NCI-H2081 treated with DMSO at 0.1 percent for 48 hours (cell line): ENCODE results near the gene ZNF585A.
A peak's percentile ranks its signal among the peaks of the same experiment; 100 is the strongest.
"Not testable (repeated sequence)": the region's sequence is repeated elsewhere in the genome, so short reads cannot be mapped to it uniquely, and the experiment has no call there.

ENCODE experiments used
- DNase-seq: peaks from one replicate; lab custom pipeline; 2025; lab: John Stamatoyannopoulos, UW

ZNF585A gene

DNA sequence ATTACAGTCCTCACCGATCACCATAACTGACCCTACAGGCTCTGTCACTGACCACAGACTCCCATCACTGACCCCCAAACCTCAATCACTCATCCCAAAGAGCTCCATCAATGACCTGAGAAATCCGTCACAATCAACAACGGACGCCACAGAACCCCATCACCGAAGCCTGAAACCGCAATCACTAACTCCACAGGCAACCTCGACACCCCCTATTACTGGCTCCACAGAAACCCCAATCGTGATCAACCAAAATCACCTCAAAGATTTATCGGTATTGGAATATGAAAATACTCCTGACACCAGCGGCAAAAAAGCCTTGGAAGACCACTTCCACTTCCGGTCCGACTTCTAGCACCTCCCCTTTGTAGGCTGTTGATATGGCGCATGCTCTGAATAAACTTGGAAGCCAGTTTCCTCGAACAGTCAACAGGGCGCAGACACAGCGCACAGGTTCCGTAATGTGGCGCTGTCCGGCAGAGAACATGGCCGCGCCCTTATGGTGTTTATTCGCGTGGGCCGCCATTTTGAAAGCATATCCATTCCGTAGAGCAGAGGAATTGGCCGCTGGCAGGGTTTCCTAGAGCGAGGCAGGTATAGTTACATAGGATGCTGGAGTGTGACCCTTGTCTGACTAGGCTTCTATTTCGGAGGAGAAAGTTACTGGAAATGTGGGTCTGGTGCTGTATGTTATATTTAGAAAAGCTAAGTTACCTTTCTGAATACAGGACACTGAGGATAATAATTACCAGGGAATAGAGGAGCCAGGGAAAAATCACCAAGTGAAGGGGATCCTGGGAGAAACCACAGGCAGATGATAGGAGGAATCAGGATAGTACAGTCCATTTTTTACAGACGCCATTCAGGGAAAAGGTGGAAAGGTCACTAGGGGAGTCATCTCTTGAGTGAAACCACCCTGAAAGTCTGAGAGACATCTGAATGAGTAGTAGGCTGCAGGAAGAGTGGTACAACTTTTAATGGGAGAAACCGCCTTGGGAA, at the start of gene ZNF585A:
ZNF585A (minus strand) TSS at position 328 of the 999 bp plus-strand sequence. CDS start 2,785 bp downstream, outside the sequence.
- DNase-seq = peak; percentile 79

- DNase-seq = no peak
Measured at GRCh38 chr19:37221136-37221535, 48.6 kb upstream of the ZNF585A start.

GRCh38 chr19:37220383-37220782, 47.9 kb upstream of the ZNF585A start:
- DNase-seq = no peak

GRCh38 chr19:37218592-37218935, 46.1 kb upstream of the ZNF585A start:
- DNase-seq = no peak

- peak; percentile 51 for DNase-seq
Measured at GRCh38 chr19:37217775-37218591, 45.5 kb upstream of the ZNF585A start, which contains the start of gene ZNF383. Gene ZNF383 (plus strand): TSS chr19:37218214. CDS start chr19:37230454, 12,240 bp downstream.

GRCh38 chr19:37217480-37217774, 44.9 kb upstream of the ZNF585A start:
- no peak for DNase-seq

- no peak for DNase-seq
Measured at GRCh38 chr19:37197768-37198167, 25.3 kb upstream of the ZNF585A start.

DNA sequence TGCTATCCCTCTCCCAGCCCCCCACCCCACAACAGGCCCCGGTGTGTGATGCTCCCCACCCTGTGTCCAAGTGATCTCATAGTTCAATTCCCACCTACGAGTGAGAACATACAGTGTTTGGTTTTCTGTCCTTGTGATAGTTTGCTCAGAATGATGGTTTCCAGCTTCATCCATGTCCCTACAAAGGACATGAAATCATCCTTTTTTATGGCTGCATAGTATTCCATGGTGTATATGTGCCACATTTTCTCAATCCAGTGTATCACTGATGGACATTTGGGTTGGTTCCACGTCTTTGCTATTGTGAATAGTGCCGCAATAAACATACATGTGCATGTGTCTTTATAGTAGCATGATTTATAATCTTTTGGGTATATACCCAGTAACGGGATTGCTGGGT, 24.6 kb upstream of the ZNF585A start:
- DNase-seq = not testable (repeated sequence)

GRCh38 chr19:37195248-37195647, 22.8 kb upstream of the ZNF585A start:
- not testable (repeated sequence) for DNase-seq

DNA sequence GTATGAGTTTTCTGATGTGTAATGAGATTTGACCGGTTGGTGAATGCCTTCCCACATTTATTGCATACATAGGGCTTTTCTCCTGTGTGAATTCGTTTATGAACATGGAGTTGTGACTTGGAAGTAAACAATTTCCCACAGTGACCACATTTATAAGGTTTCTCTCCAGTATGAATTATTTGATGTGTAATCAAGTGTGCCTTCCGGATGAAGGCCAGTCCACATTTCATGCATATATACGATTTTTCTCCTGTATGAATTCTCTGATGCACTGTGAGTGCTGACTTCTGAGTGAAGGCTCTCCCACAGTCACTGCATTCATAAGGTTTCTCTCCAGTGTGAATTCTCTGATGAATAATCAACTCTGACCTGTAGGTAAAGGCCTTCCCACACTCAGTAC, 13.6 kb upstream of the ZNF585A start:
- DNase-seq = not testable (repeated sequence)

DNA sequence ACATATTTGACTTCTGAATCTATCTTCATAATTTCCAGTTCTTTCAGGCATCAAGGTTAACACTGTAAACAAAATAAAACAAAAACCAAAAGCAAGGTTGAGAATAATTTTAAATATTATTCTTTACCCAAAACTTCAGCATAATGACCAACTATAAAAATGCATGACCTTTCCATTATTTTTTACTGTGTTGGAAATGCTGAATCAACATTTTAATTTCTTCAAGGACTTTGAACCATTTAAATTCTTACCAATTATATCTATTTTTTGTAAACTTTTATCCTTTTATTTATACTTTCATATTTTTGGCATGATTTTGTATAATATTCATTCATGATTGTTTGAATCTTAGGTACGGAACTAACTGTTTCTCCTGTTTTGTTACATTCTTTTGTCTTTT, 6.9 kb downstream of the ZNF585A start:
- DNase-seq = no peak

GRCh38 chr19:37160153-37160552, 12.3 kb downstream of the ZNF585A start:
- DNase-seq = no peak

GRCh38 chr19:37148214-37148613, 24.3 kb downstream of the ZNF585A start:
- no peak for DNase-seq

DNA sequence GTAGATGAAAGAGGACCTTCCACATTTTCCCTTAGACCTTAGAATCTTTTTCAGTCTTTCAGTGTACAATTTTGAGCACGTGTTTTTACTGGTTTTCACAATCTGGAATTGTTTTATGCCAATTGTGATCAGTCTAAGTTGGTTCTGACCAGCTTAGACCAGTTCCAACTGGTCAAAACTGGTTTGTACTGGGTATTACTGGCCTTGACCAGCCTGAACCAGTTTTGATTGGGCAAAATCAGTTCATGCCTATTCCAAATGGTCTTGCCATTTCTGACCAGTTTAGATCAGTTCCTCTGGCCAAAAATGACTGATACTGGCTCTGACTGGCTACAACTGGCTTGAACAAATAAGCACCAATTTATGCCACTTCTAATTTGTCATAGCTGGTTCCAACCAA, 36.4 kb downstream of the ZNF585A start:
- no peak for DNase-seq

- DNase-seq = no peak
Measured at GRCh38 chr19:37128821-37129177, 43.7 kb downstream of the ZNF585A start.

DNA sequence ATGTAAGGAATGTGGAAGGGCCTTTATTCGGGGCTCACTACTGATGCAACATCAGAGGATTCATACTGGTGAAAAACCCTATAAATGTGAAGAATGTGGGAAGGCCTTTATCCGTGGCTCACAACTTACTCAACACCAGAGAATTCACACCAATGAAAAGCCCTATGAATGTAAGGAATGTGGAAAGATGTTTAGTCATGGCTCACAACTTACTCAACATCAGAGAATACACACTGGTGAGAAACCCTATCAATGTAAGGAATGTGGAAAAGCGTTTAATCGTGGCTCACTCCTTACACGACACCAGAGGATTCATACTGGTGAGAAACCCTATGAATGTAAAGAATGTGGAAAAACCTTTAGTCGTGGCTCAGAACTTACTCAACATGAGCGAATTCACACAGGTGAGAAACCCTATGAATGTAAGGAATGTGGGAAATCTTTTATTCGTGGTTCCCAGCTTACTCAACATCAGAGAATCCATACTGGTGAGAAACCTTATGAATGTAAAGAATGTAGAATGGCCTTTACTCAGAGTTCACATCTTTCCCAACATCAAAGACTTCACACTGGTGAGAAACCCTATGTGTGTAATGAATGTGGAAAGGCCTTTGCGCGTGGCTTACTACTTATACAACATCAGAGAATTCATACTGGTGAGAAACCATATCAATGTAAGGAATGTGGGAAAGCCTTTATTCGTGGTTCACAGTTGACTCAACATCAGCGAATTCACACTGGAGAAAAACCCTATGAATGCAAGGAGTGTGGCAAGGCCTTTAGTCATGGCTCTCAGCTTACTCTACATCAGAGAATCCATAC, 44.3 kb downstream of the ZNF585A start:
- DNase-seq = no peak

GRCh38 chr19:37122093-37122492, 50.4 kb downstream of the ZNF585A start:
- DNase-seq = not testable (repeated sequence)

DNA sequence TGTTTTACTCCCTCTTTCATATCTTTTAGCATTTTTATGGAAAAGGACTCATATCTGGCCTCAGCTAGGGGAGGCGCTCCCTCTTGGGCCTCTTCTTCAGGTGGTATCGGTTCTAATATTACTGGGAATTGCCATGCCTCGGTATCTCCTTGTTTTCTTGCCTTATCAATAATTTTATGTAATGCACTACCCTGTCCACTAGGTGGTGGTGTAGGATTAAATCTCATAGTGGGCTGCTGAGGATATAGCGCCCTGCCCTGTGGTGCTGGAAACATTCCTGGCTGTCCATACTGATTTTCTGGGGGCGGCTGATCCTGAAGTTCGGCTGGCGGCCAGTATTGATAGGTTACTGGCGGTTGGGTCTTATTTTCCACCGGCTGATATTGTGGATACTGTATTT, 58.5 kb downstream of the ZNF585A start:
- no peak for DNase-seq

- DNase-seq = not testable (repeated sequence)
Measured at GRCh38 chr19:37111753-37112152, 60.7 kb downstream of the ZNF585A start.

DNA sequence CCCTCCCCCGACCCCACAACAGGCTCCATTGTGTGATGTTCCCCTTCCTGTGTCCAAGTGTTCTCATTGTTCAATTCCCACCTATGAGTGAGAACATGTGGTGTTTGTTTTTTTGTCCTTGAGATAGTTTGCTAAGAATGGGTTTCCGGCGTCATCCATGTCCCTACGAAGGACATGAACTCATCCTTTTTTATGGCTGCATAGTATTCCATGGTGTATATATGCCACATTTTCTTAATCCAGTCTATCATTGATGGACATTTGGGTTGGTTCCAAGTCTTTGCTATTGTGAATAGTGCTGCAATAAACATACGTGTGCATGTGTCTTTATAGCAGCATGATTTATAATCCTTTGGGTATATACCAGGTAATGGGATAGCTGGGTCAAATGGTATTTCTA, 68.4 kb downstream of the ZNF585A start:
- DNase-seq = not testable (repeated sequence)

GRCh38 chr19:37098570-37098969, 73.9 kb downstream of the ZNF585A start:
- no peak for DNase-seq

DNA sequence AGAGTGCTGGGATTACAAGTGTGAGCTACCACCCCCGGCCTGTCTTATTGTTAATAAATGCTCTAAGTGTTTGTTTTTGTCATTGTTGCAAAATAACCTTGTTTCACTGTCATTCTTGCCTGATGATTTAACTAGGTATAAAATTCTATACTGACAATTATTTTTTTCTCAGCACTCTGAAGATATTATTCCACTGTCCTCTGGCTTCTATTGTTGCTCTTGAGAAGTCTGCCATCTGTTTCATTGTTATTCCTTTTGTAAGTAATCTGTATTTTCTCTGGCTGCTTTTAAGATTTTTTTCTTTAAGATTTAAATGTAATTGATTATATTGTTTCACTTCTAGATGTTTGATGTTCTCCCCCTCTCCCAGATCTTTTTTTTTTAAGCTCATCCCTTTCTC, 76.6 kb downstream of the ZNF585A start:
- no peak for DNase-seq
